T-helper 2 cell (primary cell): ENCODE results near the gene C2orf42.
"Not testable (repeated sequence)": the region's sequence is repeated elsewhere in the genome, so short reads cannot be mapped to it uniquely, and the experiment has no call there.

ENCODE experiments used
- DNase-seq, 5 experiments: peaks; one replicate each; pipeline versions ENCODE4 v3.0.0 to v3.0.0-alpha.2; 2012 to 2022

The C2orf42 gene

DNA sequence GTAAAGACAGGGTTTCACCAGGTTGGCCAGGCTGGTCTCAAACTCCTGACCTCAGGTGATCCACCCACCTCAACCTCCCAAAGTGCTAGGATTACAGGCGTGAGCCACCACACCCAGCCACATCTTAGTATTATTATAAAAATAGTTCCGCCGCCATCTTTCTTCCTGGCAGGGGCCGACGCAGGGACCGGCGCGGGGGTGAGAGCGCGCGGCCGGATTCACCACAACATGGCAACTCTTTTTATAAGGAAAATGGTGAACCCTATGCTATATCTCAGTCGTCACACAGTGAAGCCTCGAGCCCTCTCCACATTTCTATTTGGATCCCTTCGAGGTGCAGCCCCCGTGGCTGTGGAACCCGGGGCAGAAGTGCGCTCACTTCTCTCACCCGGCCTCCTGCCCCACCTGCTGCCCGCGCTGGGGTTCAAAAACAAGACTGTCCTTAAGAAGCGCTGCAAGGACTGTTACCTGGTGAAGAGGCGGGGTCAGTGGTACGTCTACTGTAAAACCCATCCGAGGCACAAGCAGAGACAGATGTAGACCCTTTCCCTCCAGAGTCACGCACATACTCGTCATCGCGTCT, 88.4 kb downstream of the C2orf42 start:
- not testable (repeated sequence) for DNase-seq

DNA sequence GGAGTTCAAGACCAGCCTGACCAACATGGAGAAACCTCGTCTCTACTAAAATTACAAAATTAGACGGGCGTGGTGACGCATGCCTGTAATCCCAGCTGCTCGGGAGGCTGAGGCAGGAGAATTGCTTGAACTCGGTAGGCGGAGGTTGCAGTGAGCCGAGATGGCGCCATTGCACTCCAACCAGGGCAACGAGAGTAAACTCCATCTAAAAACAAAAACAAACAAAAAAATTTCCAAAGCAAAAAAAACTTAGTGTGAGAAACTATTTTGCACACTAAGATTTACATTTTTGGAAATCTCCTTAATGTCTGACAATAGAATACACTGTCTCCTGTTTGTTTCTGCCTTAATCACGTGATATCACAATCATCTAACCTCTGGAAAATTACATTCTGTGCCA, 89.1 kb downstream of the C2orf42 start:
- DNase-seq, result not testable (repeated sequence)

DNA sequence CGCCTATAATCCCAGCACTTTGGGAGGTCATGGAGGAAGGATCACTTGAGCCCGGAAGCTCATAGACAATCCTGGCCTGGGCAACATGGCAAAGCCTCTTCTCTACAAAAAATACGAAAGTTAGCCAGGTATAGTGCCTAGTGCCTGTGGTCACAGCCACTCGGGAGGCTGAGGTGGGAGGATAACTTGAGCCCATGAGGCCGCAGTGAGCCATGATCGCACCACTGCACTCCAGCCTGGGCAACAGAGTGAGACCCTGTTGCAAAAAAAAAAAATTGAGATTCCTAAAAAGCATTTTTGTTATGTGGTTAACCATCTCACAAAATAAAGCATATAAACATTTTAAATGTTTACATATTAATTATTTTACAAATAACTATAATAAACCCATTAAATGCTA, 89.6 kb downstream of the C2orf42 start:
- DNase-seq, result no peak
